Ascending aorta (tissue), 2 donors: Measurements from ENCODE around the gene HDHD5. TPM values are rescaled to one million over a fixed set of nuclear protein-coding genes. Genes with fewer than 3 reads are reported as not detected.

Experiments
- DNase-seq, 2 donors: peaks; one replicate each; pipeline ENCODE4 v3.0.0-alpha.2; 2019; ENCODE audit warnings: low spot score in 2 of 2
- H3K27ac ChIP-seq, 2 donors: fragments of 200-600 bp; sonication (generic); one replicate each; pipeline ENCODE4 v1.5.1; 2016 to 2017; ENCODE audit warnings: mild to moderate bottlenecking in 1 of 2
- H3K27me3 ChIP-seq: fragments of 200-600 bp; sonication (generic); one replicate; pipeline ENCODE4 v1.5.1; 2017
- H3K36me3 ChIP-seq, 2 donors: fragments of 200-600 bp; sonication (generic); one replicate each; pipeline ENCODE4 v1.5.1; 2016
- H3K4me1 ChIP-seq, 2 donors: fragments of 200-600 bp; sonication (generic); one replicate each; pipeline ENCODE4 v1.5.1; 2016 to 2017; ENCODE audit warnings: mild to moderate bottlenecking in 1 of 2
- H3K4me3 ChIP-seq, 2 donors: fragments of 200-600 bp; sonication (generic); one replicate each; pipeline ENCODE4 v1.5.1; 2016 to 2017; ENCODE audit warnings: mild to moderate bottlenecking in 1 of 2
- H3K9me3 ChIP-seq, 2 donors: fragments of 200-600 bp; sonication (generic); one replicate each; pipeline ENCODE4 v1.5.1; 2016
- intact Hi-C: fragments of 100-400 bp; cut with DNase I; formaldehyde crosslinking; loops from one replicate; pipeline ENCODE4 v1.15.1; 2023
- total RNA-seq: library from RNA; depleted of rRNA; stranded (reverse); fragments of >200 nt; gene quantifications from one replicate; pipeline ENCODE4 v1.1.0, GENCODE V29; 2016
- TF ChIP-seq, protein P1 (sequence below), 3 experiments: fragments of 200-600 bp in 2 of 3; fragments of 450-650 bp in 1 of 3; sonication (generic) in 2 of 3; IDR thresholded peaks; one replicate each; pipeline ENCODE4 v1.5.1; 2016 to 2019; ENCODE audit warnings: antibody characterized with exemption in 3 of 3, mild to moderate bottlenecking in 1 of 3, moderate library complexity in 1 of 3

Gene HDHD5
- total RNA-seq, 1 donor from 2014 or later = 55.8 TPM

- intact Hi-C loops = no loop called here
- Histone ChIP-seq H3K27me3 (no peaks in the 10 kb centered on the region), H3K9me3 (no peaks in the 10 kb centered on the region), H3K36me3 (peaks cover 57 to 65% of the 10 kb centered on the region in 2 donors), H3K4me3 (no peak overlapping the region), H3K4me1 (no peaks in the 10 kb centered on the region), H3K27ac (no peak overlapping the region)
- TF ChIP-seq, protein P1, sequence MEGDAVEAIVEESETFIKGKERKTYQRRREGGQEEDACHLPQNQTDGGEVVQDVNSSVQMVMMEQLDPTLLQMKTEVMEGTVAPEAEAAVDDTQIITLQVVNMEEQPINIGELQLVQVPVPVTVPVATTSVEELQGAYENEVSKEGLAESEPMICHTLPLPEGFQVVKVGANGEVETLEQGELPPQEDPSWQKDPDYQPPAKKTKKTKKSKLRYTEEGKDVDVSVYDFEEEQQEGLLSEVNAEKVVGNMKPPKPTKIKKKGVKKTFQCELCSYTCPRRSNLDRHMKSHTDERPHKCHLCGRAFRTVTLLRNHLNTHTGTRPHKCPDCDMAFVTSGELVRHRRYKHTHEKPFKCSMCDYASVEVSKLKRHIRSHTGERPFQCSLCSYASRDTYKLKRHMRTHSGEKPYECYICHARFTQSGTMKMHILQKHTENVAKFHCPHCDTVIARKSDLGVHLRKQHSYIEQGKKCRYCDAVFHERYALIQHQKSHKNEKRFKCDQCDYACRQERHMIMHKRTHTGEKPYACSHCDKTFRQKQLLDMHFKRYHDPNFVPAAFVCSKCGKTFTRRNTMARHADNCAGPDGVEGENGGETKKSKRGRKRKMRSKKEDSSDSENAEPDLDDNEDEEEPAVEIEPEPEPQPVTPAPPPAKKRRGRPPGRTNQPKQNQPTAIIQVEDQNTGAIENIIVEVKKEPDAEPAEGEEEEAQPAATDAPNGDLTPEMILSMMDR (IDR thresholded peaks at IDR 0.05) = no peak
- no peak for DNase-seq
These were observed 15.3 kb downstream of the HDHD5 start for GRCh38 chr22:17143826-17144225.

- Histone ChIP-seq H3K9me3 (no peaks in the 10 kb centered on the region), H3K36me3 (peaks cover 61 to 64% of the 10 kb centered on the region in 2 donors), H3K27ac (no peak overlapping the region), H3K4me1 (no peaks in the 10 kb centered on the region), H3K4me3 (no peak overlapping the region), H3K27me3 (no peaks in the 10 kb centered on the region)
- intact Hi-C loops = no loop called here
- TF ChIP-seq, protein P1 (IDR thresholded peaks at IDR 0.05) = no peak
- DNase-seq = no peak
These were observed 16.0 kb downstream of the HDHD5 start for GRCh38 chr22:17143101-17143500.

- DNase-seq = no peak
- intact Hi-C loops = no loop called here
- Histone ChIP-seq H3K27me3 (no peaks in the 10 kb centered on the region), H3K4me3 (no peak overlapping the region), H3K9me3 (no peaks in the 10 kb centered on the region), H3K36me3 (peaks cover 71 to 73% of the 10 kb centered on the region in 2 donors), H3K4me1 (no peaks in the 10 kb centered on the region), H3K27ac (no peak overlapping the region)
- TF ChIP-seq, protein P1 (IDR thresholded peaks at IDR 0.05) = no peak
These were observed 18.0 kb downstream of the HDHD5 start for GRCh38 chr22:17140826-17141766.

DNA sequence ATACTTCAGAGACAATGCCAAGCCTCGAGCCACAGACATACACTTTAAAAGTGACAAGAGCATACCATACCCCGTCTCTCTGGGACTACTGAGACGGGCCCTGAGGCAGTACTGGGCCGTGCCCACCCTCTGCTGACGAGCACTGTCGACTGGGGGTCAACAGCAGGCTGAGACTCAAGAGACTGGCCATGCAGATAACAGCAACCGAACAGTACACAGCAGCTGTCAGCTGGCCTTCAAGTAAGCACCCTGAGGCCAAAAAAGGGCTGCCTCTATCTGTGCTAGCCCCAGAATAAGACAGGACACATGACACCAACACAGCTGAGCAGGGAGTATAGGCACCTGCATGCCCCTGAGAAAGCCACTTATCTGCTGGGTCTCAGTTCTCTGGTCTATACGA lies 19.1 kb downstream of the HDHD5 start:
- intact Hi-C loops = no loop called here
- TF ChIP-seq, protein P1 (IDR thresholded peaks at IDR 0.05) = no peak
- DNase-seq = no peak
- H3K9me3 ChIP-seq = no peaks in the 10 kb centered on the region
- H3K4me1 ChIP-seq = no peaks in the 10 kb centered on the region
- no peak overlapping the region for H3K27ac ChIP-seq
- H3K27me3 ChIP-seq = no peaks in the 10 kb centered on the region
- H3K36me3 ChIP-seq = peaks cover 68 to 76% of the 10 kb centered on the region in 2 donors
- H3K4me3 ChIP-seq = no peak overlapping the region

GRCh38 chr22:17138513-17138912 lies 20.6 kb downstream of the HDHD5 start:
- H3K36me3 ChIP-seq = peaks cover 55 to 63% of the 10 kb centered on the region in 2 donors
- no peak overlapping the region for H3K4me3 ChIP-seq
- DNase-seq = no peak
- no peaks in the 10 kb centered on the region for H3K4me1 ChIP-seq
- intact Hi-C loops = no loop called here
- H3K27ac ChIP-seq = no peak overlapping the region
- no peaks in the 10 kb centered on the region for H3K27me3 ChIP-seq
- no peaks in the 10 kb centered on the region for H3K9me3 ChIP-seq
- TF ChIP-seq, protein P1 (IDR thresholded peaks at IDR 0.05) = no peak
